HG03558 (cell line): ENCODE results near the gene KCNS1.

Source experiments
- ATAC-seq: cut with Tn5 transposase; IDR thresholded peaks from one replicate; pipeline ENCODE4 v1.9.1; 2021; ENCODE audit warnings: moderate number of reproducible peaks; ENCODE audit not compliant: unreplicated experiment; ENCODE audit errors: extremely low read depth

Gene KCNS1

GRCh38 chr20:45110301-45110700 lies 9.4 kb upstream of the KCNS1 start:
- ATAC-seq = no peak

- no peak for ATAC-seq
Measured at GRCh38 chr20:45109634-45110033, 8.7 kb upstream of the KCNS1 start.

GRCh38 chr20:45105317-45105716 lies 4.4 kb upstream of the KCNS1 start:
- ATAC-seq = no peak

GRCh38 chr20:45104786-45105185 lies 3.9 kb upstream of the KCNS1 start:
- no peak for ATAC-seq

GRCh38 chr20:45103072-45103471 lies 2.1 kb upstream of the KCNS1 start:
- no peak for ATAC-seq

- ATAC-seq = no peak
Measured at GRCh38 chr20:45101333-45101850, 465 bp upstream of the KCNS1 start.

- ATAC-seq = no peak
Measured at GRCh38 chr20:45098103-45098773, 2.7 kb downstream of the KCNS1 start.

- no peak for ATAC-seq
Measured at GRCh38 chr20:45097485-45098102, 3.3 kb downstream of the KCNS1 start.

- no peak for ATAC-seq
Measured at GRCh38 chr20:45096781-45097180, 4.1 kb downstream of the KCNS1 start.

GRCh38 chr20:45095805-45096238 lies 5.1 kb downstream of the KCNS1 start:
- ATAC-seq = no peak

GRCh38 chr20:45094864-45095574 lies 5.9 kb downstream of the KCNS1 start:
- no peak for ATAC-seq

GRCh38 chr20:45094201-45094600 lies 6.7 kb downstream of the KCNS1 start:
- no peak for ATAC-seq

- ATAC-seq = no peak
Measured at GRCh38 chr20:45092898-45093297, 8.0 kb downstream of the KCNS1 start.

GRCh38 chr20:45091366-45091765 lies 9.6 kb downstream of the KCNS1 start:
- ATAC-seq = no peak

GRCh38 chr20:45090481-45090880 lies 10.4 kb downstream of the KCNS1 start:
- ATAC-seq = no peak

- no peak for ATAC-seq
Measured at GRCh38 chr20:45088247-45088646, 12.7 kb downstream of the KCNS1 start.

GRCh38 chr20:45087814-45088213 lies 13.1 kb downstream of the KCNS1 start:
- ATAC-seq = no peak

GRCh38 chr20:45087097-45087790 lies 13.7 kb downstream of the KCNS1 start:
- ATAC-seq = no peak

GRCh38 chr20:45085867-45086266 lies 15.1 kb downstream of the KCNS1 start:
- no peak for ATAC-seq

- no peak for ATAC-seq
Measured at GRCh38 chr20:45085289-45085688, 15.6 kb downstream of the KCNS1 start.

GRCh38 chr20:45083127-45083526 lies 17.8 kb downstream of the KCNS1 start:
- no peak for ATAC-seq
